Kidney epithelial cell (primary cell): ENCODE measurements around the gene POLR1F. TPM values are rescaled to one million over a fixed set of nuclear protein-coding genes. Genes with fewer than 3 reads are reported as not detected.

Source experiments
- DNase-seq: peaks from one replicate; pipeline ENCODE4 v3.0.0-alpha.2; 2010; ENCODE audit warnings: low read depth
- H3K27me3 ChIP-seq: 2 replicates; pipeline ENCODE4 v1.6.0; 2011; ENCODE audit warnings: low read length; ENCODE audit not compliant: control insufficient read depth, insufficient read depth
- H3K36me3 ChIP-seq: 2 replicates; pipeline ENCODE4 v1.5.1; 2011; ENCODE audit warnings: low read length; ENCODE audit not compliant: control insufficient read depth, insufficient read depth
- H3K4me3 ChIP-seq: 2 replicates; pipeline ENCODE4 v1.5.1; 2011; ENCODE audit warnings: low read depth, mild to moderate bottlenecking, control low read depth, low read length
- CTCF ChIP-seq: IDR thresholded peaks from 2 replicates; pipeline ENCODE4 v1.5.1; 2011; ENCODE audit warnings: mild to moderate bottlenecking, moderate library complexity, low read length, control low read depth, inconsistent platforms; ENCODE audit not compliant: insufficient read depth, poor library complexity, severe bottlenecking
- total RNA-seq: library from RNA; depleted of rRNA; stranded (reverse); fragments of >200 nt; gene quantifications from 2 replicates; pipeline ENCODE4 v1.2.3, GENCODE V29; 2015

POLR1F gene
- total RNA-seq: 22.5 and 24.6 TPM in 2 replicates

- H3K27me3 ChIP-seq: no peaks in the 10 kb centered on the region
- H3K4me3 ChIP-seq: peak within 1 kb of the TSS; percentile 78
- no peaks in the 10 kb centered on the region for H3K36me3 ChIP-seq
- DNase-seq: peak; percentile 75
- TF ChIP-seq CTCF: peak; percentile 94
Measured at GRCh38 chr7:19708397-19709248, at the start of gene POLR1F. POLR1F (minus strand) TSS chr7:19709037; CDS start chr7:19709016, 21 bp downstream.

- Histone ChIP-seq H3K27me3 (no peaks in the 10 kb centered on the region), H3K4me3 (no peak overlapping the region), H3K36me3 (no peaks in the 10 kb centered on the region)
- TF ChIP-seq CTCF: peak; percentile 54
- no peak for DNase-seq
Measured at GRCh38 chr7:19754521-19755116, 45.8 kb upstream of the POLR1F start.

GRCh38 chr7:19752020-19752419, 43.2 kb upstream of the POLR1F start:
- Histone ChIP-seq H3K36me3 (no peaks in the 10 kb centered on the region), H3K4me3 (no peak overlapping the region), H3K27me3 (no peaks in the 10 kb centered on the region)
- DNase-seq: no peak
- no peak for TF ChIP-seq CTCF

- DNase-seq: no peak
- Histone ChIP-seq H3K27me3 (no peaks in the 10 kb centered on the region), H3K4me3 (no peak overlapping the region), H3K36me3 (no peaks in the 10 kb centered on the region)
- TF ChIP-seq CTCF: no peak
Measured at GRCh38 chr7:19749658-19750057, 40.8 kb upstream of the POLR1F start.

GRCh38 chr7:19747740-19748339, 39.0 kb upstream of the POLR1F start:
- no peak overlapping the region for H3K4me3 ChIP-seq
- DNase-seq: peak; percentile 28
- TF ChIP-seq CTCF: peak; percentile 55

More at GRCh38 chr7:19747740-19748339, 39.0 kb upstream of the POLR1F start:
- Histone ChIP-seq H3K36me3 (no peaks in the 10 kb centered on the region), H3K27me3 (no peaks in the 10 kb centered on the region)
